Suprapubic skin (tissue), 4 donors: ENCODE measurements around the gene MYMX.

Source experiments
- CTCF ChIP-seq, 2 donors: fragments of 200-600 bp in 1 of 2; fragments of 450-650 bp in 1 of 2; sonication (generic) in 1 of 2; IDR thresholded peaks; one replicate each; pipeline ENCODE4 v1.5.1; 2016 to 2019; ENCODE audit warnings: antibody characterized with exemption in 2 of 2, mild to moderate bottlenecking in 1 of 2, moderate library complexity in 1 of 2
- EP300 ChIP-seq: sonication (generic); formaldehyde crosslinking; IDR thresholded peaks from one replicate; pipeline ENCODE4 v1.6.1; 2017; ENCODE audit warnings: antibody characterized with exemption
- POLR2AphosphoS5 ChIP-seq, 3 donors: sonication (generic); formaldehyde crosslinking; IDR thresholded peaks; one replicate each; pipeline ENCODE4 v1.6.1; 2017; ENCODE audit warnings: antibody characterized with exemption in 3 of 3

- no peak for TF ChIP-seq CTCF (IDR thresholded peaks at IDR 0.05)
- no peak for TF ChIP-seq POLR2AphosphoS5 (IDR thresholded peaks at IDR 0.05)
- TF ChIP-seq EP300, result no peak
These were observed 9.8 kb downstream of the MYMX start for GRCh38 chr6:44226368-44227147.
